GM19397 (cell line): ENCODE results near the gene MYH9.

ENCODE experiments used
- ATAC-seq: cut with Tn5 transposase; IDR thresholded peaks from one replicate; pipeline ENCODE4 v1.9.1; 2021; ENCODE audit warnings: mild to moderate bottlenecking, moderate library complexity; ENCODE audit not compliant: unreplicated experiment

MYH9 gene

DNA sequence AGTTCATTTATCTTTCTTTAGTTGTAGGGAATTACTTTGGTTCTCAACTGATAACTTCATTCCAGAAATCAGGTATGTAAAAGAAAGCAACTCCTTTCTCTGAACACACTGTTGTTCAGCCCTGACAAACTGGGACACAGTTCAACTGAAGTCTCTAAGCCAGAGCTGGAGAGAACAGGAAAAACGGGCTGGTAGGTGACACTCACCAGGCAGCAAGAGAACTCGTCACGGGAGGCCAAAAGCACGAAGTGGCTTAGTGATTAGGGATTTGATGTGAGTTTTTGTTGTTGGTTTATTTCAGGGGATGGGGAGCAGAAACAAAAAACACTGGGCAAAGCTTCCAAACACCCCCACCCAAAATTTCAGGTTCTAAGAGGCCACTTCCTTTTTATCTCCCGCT, 54.1 kb downstream of the MYH9 start:
- ATAC-seq = no peak

DNA sequence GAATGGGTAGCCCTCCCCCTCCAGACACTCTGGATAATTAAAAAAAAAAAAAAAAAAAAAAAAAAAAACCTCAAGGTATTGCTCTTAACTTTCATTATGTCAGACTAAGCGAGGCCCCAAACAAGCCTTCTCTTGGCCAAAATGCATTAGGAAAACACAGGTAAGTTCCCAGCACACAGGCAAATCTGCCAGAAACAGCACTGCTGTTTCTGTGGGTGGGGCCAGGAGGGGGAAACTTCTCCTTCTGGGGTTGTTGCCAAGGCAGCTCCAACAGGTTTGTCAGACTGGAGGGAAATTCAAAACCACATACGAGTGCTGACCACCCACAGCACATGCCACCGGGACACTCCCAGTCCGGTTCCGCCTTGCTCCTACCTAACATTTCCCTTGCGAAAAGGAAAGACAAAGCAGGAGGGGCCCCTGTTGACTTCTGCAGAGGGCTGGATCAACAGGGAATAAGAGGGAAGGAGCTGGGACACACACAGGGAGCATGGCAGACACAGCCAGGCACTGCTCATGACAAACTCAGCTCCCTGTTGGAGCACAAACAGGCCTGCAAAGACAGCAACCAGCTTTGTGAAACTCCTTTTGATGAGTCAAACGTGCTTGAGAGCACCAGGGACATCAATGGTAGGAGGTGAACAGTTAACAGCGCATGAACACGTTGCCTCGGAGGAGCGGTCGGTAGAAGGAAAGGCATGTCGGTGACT, 55.0 kb downstream of the MYH9 start:
- ATAC-seq = no peak

DNA sequence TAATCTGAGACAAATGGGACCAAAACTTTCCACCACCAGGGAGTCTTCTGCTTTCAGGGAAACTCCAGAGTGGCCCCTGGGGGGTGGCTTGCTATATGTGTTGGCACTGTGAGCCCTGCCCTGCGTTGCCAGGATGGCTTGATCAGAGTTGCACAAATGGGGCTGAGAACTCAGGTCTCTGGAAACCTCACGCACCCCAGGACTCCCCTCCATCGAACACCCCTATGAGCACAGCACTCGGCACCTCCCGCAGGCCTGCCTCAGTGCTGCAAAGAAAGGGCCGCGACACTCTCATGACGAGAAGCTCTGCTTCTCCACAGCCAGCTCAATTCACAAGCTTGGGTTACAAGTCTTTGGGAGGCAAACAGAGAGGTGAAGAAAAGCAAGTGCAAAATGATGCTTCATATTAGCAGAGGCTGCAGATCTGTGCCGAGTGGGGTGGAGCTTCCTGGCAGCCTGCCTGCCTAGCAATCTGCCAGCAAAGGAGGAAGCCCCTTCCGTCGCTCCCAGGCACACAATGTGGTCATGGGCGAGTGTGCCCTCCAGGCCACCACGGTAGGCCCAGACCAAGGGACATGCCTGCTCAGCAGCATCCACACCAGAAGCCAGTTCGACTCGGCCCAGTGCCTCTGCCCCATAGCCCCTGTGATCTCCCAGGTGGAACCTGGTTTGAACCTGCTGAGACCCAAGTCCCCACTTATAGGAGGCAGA, 55.7 kb downstream of the MYH9 start:
- no peak for ATAC-seq

DNA sequence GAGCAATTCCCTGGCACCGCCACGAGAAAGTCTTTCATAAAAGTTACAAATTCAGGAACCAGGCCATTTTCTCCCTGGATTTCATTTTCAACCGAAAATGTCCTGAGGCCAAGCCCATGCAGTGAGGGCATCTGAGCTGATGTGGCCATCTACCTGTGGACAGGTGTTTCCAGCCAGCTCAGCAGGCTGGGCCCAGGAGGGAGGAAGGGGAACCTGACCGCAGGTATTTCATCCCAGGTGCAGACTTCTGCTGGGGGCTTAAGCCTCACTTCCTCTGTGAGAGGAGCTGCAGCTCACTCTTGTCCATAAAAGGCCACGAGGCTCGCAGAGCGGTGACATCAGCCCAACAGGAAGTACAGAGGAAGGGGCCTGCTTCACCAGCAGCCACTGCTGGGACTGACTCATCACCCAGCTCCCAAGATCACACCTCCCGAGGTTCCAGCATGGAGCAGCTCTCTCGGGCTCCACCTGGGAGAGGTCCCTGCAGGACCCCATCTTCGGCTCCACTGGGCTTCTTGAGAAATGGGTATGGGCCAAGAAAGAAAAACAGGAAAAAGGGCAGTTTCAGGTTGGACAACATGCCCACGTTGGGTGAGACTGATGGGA, 56.4 kb downstream of the MYH9 start:
- peak; percentile 56 for ATAC-seq

- ATAC-seq = no peak
These were observed 57.0 kb downstream of the MYH9 start for GRCh38 chr22:36330655-36331305.

DNA sequence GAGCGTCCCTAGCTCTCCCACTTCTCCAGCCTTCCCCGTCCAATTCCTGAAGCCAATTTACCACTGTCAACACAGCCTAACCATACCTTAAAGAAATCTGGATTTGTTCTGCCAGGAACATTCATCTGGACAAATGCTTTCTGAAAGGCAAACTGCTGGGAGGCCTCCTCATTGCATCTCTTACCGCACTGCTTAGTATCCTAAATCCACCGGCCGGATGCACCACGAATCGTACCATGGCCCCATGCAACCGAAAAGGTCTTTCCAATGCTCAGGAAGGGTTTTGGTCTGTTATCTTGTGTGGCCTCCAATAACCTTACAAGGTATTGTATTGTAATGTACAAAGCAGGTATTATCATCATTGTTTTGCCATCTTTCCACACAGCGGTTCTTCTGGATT, 57.6 kb downstream of the MYH9 start:
- no peak for ATAC-seq

GRCh38 chr22:36329254-36330078, 58.3 kb downstream of the MYH9 start:
- no peak for ATAC-seq

DNA sequence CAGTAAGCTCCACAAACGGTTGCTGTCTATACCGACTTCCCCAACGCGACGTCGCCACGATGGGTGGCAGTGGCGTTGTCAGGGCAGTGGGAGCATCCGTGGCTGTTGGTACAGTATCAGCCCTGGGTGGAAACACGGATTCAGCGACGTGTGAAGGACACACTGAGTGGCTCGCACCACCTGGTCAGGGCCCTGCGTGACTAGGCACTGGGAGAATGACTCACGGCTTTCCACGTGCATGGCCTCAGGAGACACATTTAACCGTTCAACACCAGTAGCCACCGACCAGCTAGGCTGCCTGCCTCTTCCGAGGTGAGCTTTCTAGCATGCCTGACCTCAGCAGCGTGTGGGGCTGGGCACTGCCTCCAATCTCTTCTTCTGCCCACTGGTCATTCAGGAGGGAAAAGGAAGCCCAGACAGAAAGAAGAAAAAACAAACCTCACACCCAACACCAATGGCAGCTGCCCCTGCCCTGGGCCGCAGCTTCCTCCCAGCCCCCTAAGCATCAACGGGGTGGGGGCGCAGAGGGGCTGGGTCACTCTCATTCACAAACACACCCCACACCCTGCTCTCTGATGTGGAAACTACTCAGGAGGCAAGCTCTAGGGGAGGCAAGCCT, 59.0 kb downstream of the MYH9 start:
- ATAC-seq = no peak

DNA sequence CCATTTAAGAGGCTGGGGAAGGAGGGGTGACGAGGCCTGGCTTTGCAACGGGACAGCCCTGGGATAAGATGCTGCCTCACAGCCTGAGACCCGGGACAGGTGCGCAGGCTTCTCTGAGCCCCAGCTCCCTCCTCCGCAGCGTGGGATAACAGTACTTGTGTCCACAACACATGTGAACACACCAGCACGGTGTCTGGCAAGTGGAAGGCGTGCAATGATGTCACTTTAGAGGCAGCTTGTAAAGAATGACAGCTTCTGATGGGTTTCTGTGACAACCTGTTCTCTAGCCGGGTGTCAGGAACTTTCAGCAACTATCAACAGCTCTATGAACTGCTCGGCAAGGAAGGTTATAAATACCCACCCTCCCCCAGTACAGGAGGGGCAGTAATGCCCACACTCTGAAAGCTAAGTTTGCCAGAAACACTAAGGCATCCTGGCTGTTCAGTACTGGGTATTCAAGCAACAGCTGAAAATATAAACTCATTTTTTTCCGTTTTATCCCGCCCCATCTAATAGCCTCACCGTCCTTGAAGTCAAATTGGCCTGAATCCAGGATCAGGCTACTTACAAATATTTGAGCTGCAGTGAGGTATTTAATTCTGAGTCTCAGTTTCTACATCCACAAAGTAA, 59.7 kb downstream of the MYH9 start:
- ATAC-seq = no peak

GRCh38 chr22:36326178-36327161, 61.3 kb downstream of the MYH9 start:
- no peak for ATAC-seq

- no peak for ATAC-seq
These were observed 62.4 kb downstream of the MYH9 start for GRCh38 chr22:36325154-36326031.

DNA sequence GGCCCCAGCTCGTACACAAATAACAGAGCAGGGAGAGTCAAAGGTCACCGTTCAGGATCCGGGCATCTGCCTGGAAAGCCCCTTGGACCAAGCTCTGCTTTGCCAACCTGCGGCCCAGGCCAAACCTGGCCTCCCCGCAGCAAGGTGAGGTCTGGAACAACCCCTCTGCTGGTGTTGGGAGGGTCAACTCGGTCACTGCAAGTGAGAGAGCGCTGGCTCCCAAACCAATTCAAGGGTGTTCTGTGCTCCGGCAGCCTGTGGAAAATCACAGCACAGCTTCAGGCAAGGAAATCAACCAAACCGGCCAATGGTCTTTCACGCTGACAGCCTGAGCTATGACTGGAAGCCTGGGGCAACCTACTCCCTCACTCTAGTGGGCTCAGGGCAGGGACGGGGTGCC, 63.4 kb downstream of the MYH9 start:
- ATAC-seq = no peak

GRCh38 chr22:36323855-36324331, 63.9 kb downstream of the MYH9 start:
- ATAC-seq = no peak

GRCh38 chr22:36323182-36323854, 64.4 kb downstream of the MYH9 start:
- ATAC-seq = no peak

DNA sequence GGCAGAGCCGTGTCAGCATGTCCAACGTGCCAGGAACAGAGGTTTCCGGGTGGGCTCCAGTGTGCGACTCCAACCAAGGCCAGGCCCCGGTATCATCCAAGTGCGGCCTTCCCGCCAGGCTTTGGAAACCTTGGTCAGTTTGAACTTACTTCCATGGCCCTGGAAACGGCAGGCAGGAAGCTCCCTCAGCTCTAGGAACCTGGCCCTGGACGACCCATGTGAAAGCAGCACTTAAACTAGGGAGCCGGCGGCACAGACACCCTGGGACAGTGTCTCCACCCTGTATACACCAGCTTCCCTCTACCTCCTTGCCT, 65.2 kb downstream of the MYH9 start:
- no peak for ATAC-seq

DNA sequence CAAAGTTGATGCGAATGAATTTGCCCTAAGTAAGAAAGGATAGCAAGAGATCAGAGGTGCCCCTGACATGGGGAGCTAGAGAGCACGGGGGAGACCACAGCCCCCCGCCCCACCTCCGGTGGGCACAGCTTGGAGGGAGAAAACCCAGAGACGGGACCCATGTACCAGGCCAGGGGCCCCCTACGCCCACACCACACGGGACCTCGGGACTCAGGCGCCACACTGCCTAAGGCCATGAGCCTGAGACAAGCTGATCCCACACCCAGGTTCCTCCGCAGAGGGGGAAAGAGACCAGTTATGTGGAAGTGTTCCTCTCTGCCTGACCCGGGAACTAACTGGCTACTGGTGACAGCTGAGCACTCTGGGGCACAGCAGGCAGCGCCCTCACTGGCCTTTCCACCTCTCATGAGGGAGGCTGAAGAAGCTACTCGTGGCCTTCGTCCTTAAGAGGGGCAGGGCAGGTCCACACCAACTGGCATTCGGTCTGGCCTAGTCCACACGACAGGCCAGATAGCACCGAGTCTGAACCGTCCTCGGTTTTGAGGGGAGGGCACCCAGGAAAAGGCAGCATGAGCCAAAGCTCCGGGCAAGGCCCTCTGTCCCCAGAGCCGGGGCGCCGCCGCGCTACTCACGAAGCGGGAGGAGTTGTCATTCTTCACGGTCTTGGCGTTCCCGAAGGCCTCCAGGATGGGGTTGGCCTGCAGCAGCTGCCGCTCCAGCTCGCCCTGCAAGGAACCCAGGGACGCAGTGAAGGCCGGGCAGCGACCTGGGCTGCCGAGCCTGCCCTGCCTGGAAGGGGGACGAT, 65.8 kb downstream of the MYH9 start:
- no peak for ATAC-seq
